HL-60 (cell line): ENCODE results near the gene HNRNPA0.

Experiments used
- DNase-seq, 2 experiments: peaks; one replicate each; pipeline ENCODE4 v3.0.0-alpha.2; 2010 to 2020; ENCODE audit warnings: low read depth in 1 of 2, low spot score in 1 of 2
- H3K27ac ChIP-seq: fragments of 250-450 bp; sonication (Bioruptor Pico); replicated peaks from 2 replicates; pipeline ENCODE4 v1.5.1; 2020; ENCODE audit warnings: mild to moderate bottlenecking, moderate library complexity
- H3K27me3 ChIP-seq: fragments of 250-450 bp; sonication (Bioruptor Pico); 2 replicates; pipeline ENCODE4 v1.5.1; 2021; ENCODE audit warnings: mild to moderate bottlenecking, moderate library complexity; ENCODE audit not compliant: insufficient read depth, poor library complexity, severe bottlenecking
- H3K4me3 ChIP-seq: replicated peaks from 2 replicates; pipeline ENCODE4 v1.5.1; 2011; ENCODE audit warnings: mild to moderate bottlenecking, control low read depth, low read length; ENCODE audit not compliant: insufficient read depth
- GABPA ChIP-seq: IDR thresholded peaks from 2 replicates; pipeline ENCODE4 v1.6.1; 2012; ENCODE audit warnings: low read depth
- POLR2AphosphoS5 ChIP-seq: IDR thresholded peaks from 2 replicates; pipeline ENCODE4 v1.6.1; 2012; ENCODE audit warnings: low read depth
- SPI1 ChIP-seq: IDR thresholded peaks from 2 replicates; pipeline ENCODE4 v1.6.1; 2012; ENCODE audit warnings: low read depth, mild to moderate bottlenecking, borderline replicate concordance
- TF ChIP-seq, protein P1 (sequence below): IDR thresholded peaks from one replicate; pipeline ENCODE4 v1.5.1; 2011; ENCODE audit warnings: low read length, control low read depth, inconsistent platforms; ENCODE audit not compliant: insufficient read depth
- TF ChIP-seq, protein P2 (sequence below): IDR thresholded peaks from 2 replicates; pipeline ENCODE4 v1.6.1; 2012; ENCODE audit warnings: low read depth; ENCODE audit not compliant: insufficient replicate concordance

HNRNPA0 gene

DNA sequence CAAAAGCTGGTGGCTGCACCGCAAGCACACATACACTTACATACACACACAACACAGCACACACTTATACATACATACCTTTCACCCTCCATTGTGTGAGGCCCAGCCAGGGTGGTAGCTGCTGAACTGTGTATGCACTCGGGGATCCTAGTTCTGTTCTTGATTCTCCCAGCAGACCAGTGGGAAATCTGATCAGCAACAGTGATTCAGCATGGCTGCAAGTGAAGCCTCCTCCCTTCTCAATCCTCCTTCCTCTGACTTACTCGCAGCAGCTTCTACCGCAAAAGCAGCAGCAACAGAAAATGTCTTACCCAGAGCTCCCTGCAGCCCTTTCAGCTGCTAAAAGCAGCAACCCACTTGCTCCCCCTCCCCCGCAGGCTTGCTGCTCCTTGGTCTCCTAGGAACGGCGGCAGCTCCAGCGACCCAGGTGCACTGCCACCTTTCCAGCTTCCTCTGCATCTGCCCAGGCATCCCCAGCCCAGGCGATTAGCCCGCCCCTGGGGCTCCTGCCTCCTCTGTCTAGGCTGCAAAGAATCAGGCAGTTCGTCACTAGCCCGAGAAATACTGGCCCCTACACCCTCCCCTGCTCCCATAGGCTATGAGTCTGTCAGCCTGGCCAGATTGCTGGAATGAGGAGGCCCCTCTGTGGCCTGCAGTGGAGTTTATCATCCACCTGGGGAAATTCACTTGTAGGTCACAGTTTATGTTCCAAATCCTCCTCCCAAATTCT is 18.4 kb downstream of the HNRNPA0 start, which contains the start of gene KLHL3:
TSS of gene KLHL3 (minus strand) at position 535 of the 730 bp plus-strand sequence. CDS start at position 92, 443 bp downstream.
- Histone ChIP-seq H3K4me3 (peak within 1 kb of the TSS; percentile 17; the same call in 1 of the 2 replicates), H3K27ac (no peak within 1 kb of the TSS), H3K27me3 (no peaks in the 10 kb centered on the region)
- TF ChIP-seq SPI1 = no peak
- TF ChIP-seq, protein P1, sequence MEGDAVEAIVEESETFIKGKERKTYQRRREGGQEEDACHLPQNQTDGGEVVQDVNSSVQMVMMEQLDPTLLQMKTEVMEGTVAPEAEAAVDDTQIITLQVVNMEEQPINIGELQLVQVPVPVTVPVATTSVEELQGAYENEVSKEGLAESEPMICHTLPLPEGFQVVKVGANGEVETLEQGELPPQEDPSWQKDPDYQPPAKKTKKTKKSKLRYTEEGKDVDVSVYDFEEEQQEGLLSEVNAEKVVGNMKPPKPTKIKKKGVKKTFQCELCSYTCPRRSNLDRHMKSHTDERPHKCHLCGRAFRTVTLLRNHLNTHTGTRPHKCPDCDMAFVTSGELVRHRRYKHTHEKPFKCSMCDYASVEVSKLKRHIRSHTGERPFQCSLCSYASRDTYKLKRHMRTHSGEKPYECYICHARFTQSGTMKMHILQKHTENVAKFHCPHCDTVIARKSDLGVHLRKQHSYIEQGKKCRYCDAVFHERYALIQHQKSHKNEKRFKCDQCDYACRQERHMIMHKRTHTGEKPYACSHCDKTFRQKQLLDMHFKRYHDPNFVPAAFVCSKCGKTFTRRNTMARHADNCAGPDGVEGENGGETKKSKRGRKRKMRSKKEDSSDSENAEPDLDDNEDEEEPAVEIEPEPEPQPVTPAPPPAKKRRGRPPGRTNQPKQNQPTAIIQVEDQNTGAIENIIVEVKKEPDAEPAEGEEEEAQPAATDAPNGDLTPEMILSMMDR = no peak
- TF ChIP-seq, protein P2, sequence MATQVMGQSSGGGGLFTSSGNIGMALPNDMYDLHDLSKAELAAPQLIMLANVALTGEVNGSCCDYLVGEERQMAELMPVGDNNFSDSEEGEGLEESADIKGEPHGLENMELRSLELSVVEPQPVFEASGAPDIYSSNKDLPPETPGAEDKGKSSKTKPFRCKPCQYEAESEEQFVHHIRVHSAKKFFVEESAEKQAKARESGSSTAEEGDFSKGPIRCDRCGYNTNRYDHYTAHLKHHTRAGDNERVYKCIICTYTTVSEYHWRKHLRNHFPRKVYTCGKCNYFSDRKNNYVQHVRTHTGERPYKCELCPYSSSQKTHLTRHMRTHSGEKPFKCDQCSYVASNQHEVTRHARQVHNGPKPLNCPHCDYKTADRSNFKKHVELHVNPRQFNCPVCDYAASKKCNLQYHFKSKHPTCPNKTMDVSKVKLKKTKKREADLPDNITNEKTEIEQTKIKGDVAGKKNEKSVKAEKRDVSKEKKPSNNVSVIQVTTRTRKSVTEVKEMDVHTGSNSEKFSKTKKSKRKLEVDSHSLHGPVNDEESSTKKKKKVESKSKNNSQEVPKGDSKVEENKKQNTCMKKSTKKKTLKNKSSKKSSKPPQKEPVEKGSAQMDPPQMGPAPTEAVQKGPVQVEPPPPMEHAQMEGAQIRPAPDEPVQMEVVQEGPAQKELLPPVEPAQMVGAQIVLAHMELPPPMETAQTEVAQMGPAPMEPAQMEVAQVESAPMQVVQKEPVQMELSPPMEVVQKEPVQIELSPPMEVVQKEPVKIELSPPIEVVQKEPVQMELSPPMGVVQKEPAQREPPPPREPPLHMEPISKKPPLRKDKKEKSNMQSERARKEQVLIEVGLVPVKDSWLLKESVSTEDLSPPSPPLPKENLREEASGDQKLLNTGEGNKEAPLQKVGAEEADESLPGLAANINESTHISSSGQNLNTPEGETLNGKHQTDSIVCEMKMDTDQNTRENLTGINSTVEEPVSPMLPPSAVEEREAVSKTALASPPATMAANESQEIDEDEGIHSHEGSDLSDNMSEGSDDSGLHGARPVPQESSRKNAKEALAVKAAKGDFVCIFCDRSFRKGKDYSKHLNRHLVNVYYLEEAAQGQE = no peak
- no peak for DNase-seq

DNA sequence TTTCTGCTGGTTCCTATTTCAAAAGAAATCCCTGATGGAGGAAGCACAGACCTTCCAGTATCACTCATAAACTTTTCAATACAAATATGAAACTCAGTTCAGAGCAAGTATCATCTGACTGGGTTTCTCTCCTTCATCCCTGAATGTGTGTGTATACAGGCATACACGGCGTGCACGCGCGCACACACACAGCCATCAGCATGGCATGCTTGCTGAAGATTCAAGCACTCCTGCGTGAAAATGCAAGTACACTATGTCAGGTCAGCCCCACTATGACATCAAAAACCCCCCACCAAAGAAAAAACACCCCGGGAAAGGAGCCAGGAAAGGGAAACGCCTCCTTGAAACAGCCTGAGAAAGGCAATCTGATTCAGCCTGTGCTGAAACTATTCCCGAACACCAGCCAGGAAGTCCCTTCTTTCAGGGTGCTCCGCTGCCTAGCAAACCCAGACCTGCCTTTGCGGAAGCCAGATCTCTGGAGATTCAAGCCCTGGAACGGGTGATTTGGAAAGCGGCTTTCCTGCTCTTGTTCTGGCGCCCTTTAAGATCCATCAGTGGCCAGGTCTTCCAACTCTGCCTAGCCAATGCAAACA is 19.1 kb downstream of the HNRNPA0 start:
- H3K4me3 ChIP-seq = peak overlapping the region; percentile 17; the same call in 1 of the 2 replicates
- TF ChIP-seq SPI1 (no peak), GABPA (no peak), POLR2AphosphoS5 (no peak)
- TF ChIP-seq, protein P1 = no peak
- TF ChIP-seq, protein P2 = no peak
- no peaks in the 10 kb centered on the region for H3K27me3 ChIP-seq
- DNase-seq = no peak
- H3K27ac ChIP-seq = no peak overlapping the region

DNA sequence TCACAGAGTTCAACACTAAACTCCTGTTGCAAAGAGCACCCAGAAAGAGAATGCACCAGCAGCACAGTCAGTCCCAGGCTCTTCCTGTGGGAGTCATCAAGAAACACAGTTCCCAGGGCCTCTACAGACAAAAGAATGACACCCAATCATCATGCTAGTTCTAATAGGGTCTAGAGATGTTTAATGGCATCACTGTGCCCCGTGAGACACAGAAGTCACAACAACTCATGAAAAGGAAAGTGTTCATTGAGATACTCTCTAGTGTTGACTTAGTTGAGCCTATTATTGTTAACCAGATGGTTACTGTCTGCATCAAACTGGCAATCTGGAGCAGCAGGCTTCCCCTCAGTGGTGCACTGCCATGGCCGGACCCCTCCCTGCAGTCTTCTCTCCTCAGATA is 19.8 kb downstream of the HNRNPA0 start:
- Histone ChIP-seq H3K4me3 (no peak overlapping the region), H3K27me3 (no peaks in the 10 kb centered on the region), H3K27ac (no peak overlapping the region)
- TF ChIP-seq, protein P2 = no peak
- TF ChIP-seq GABPA = no peak
- TF ChIP-seq, protein P1 = no peak
- TF ChIP-seq POLR2AphosphoS5 = no peak
- TF ChIP-seq SPI1 = no peak
- DNase-seq = no peak
